ENCODE results near the gene CPPED1. TPM values are rescaled to one million over a fixed set of nuclear protein-coding genes. Genes with fewer than 3 reads are reported as not detected.

Gene CPPED1
- total RNA-seq, 1 donor = 13.8 TPM

DNA sequence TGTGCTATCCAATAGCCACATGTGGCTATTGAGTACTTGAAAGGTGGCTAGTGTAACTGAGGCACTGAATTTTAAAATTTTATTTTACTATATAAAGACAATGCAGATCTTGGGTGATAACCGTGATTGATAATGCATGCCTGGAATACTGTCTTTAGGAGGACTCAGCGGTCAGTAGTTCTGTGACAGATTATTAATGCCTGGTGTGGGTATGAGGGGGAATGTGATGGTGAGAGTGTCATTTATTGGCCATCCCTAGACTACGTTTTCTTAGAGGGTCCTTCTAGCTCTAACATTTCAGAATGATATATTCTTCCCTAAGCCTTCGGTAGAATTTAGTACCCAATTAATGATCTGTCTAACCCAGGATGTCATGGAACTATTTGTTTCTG is 157.6 kb downstream of the CPPED1 start:
- no peak overlapping the region for H3K4me3 ChIP-seq (ENCODE audit: low read depth, low read length)
- TF ChIP-seq, protein P1, sequence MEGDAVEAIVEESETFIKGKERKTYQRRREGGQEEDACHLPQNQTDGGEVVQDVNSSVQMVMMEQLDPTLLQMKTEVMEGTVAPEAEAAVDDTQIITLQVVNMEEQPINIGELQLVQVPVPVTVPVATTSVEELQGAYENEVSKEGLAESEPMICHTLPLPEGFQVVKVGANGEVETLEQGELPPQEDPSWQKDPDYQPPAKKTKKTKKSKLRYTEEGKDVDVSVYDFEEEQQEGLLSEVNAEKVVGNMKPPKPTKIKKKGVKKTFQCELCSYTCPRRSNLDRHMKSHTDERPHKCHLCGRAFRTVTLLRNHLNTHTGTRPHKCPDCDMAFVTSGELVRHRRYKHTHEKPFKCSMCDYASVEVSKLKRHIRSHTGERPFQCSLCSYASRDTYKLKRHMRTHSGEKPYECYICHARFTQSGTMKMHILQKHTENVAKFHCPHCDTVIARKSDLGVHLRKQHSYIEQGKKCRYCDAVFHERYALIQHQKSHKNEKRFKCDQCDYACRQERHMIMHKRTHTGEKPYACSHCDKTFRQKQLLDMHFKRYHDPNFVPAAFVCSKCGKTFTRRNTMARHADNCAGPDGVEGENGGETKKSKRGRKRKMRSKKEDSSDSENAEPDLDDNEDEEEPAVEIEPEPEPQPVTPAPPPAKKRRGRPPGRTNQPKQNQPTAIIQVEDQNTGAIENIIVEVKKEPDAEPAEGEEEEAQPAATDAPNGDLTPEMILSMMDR (IDR thresholded peaks at IDR 0.05; ENCODE audit: insufficient read depth, low read depth, low read length) = no peak
- no peak for DNase-seq (ENCODE audit: low read depth)

DNA sequence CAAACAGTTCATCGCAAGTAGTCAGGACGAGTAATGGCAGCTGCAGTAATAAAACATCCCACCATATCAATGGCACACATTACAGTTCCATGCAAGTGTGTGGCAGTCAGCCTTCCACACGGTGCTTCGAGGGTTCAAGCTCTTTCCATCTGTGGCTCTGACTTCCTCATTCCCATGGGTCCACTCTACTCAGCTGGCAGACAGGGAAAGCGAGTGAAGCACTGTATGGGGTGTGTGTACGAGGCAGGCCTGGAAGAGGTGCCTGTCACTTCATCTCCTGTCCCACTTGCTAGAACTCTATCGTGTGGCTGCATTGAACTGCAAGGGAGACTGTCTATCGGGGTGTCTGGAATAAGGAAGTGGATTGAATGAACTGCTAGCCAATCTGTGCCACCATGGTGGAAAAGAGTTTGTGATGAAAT is 160.6 kb downstream of the CPPED1 start:
- H3K4me3 ChIP-seq (ENCODE audit: low read depth, low read length) = no peak overlapping the region
- TF ChIP-seq, protein P1 (IDR thresholded peaks at IDR 0.05; ENCODE audit: insufficient read depth, low read depth, low read length) = no peak
- DNase-seq (ENCODE audit: low read depth) = no peak

DNA sequence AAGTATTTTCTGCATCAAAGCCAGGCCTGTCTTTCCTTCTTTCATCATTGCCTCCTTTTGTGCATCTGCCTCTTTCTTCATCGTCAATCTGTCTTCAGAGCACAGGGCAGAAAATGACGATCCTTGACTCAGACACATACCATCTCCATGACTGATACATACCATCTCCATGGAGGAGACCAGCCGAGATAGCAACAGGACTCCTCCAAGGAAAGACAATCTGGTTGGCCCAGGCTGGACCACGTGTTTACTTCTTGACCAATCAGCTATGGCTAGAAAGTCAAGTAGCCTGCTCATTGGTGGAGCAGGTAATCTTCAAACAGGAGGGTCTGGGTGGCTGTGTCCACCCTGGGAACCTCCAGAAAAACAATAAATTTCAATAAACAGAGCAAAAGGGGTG is 164.6 kb downstream of the CPPED1 start:
- H3K4me3 ChIP-seq (ENCODE audit: low read depth, low read length) = no peak overlapping the region
- DNase-seq (ENCODE audit: low read depth) = peak; percentile 35

DNA sequence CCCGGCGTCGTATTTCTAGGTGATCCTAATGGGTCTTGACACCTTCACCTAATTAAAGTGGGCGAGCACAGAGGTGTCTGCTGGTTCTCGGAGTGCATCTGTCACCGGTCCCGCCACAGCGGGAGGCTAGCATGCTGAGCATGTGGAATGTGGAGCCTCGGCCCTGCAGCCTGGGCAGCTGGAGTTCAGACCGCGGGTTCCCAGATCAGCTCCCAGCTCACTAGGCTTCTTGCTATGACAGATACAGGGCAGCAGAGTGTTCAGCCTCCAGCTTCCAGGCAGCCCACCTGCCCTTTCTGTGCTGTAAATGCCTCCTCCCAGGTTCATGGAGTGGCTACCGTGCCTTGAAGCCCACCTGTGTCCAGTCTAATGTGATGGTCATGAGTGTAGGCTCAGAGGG is 166.7 kb downstream of the CPPED1 start:
- no peak for DNase-seq (ENCODE audit: low read depth)
- TF ChIP-seq, protein P1 (IDR thresholded peaks at IDR 0.05; ENCODE audit: insufficient read depth, low read depth, low read length) = no peak
- no peak overlapping the region for H3K4me3 ChIP-seq (ENCODE audit: low read depth, low read length)

More for the DNA sequence above, 164.6 kb downstream of the CPPED1 start:
- TF ChIP-seq, protein P1 (IDR thresholded peaks at IDR 0.05; ENCODE audit: insufficient read depth, low read depth, low read length) = no peak

DNA sequence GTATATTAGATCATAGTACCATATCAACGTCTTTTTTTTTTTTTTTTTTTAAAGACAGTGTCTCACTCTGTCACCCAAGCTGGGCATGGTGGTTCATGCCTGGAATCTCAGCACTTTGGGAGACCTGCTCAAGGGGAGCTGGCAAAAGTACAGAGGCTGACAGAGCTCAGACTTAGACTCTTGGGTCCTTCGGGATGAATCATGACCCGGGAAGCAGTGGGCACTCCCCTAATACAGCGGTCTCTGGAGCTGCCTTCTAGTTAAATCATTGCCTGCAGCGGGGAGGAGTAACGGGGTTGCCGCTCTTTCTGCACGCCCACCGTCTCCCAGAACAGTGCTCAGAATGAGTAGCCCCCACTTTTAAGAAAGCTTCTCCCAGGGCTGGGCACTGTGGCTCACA is 174.4 kb downstream of the CPPED1 start:
- DNase-seq (ENCODE audit: low read depth) = no peak
- no peak overlapping the region for H3K4me3 ChIP-seq (ENCODE audit: low read depth, low read length)
- TF ChIP-seq, protein P1 (IDR thresholded peaks at IDR 0.05; ENCODE audit: insufficient read depth, low read depth, low read length) = no peak

DNA sequence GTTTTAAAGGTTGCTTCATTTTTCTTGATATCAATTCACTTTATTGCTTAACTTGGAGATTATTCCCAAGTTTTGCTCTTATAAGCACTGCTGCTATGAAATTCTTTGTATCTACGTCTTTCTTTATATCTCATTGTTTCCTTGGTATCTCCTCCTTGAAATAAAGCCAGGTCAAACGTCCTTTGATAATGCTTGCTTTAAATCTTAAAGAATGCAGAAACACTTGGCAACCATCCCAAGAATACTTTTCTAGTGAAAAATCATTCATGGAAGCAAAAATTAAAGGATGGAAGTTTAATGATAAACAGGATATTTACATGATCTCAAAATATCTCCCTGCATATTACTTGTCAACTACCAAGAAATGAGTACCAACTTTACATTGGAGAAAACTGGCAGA is 175.2 kb downstream of the CPPED1 start:
- no peak for DNase-seq (ENCODE audit: low read depth)
- TF ChIP-seq, protein P1 (IDR thresholded peaks at IDR 0.05; ENCODE audit: insufficient read depth, low read depth, low read length) = no peak
- H3K4me3 ChIP-seq (ENCODE audit: low read depth, low read length) = no peak overlapping the region

DNA sequence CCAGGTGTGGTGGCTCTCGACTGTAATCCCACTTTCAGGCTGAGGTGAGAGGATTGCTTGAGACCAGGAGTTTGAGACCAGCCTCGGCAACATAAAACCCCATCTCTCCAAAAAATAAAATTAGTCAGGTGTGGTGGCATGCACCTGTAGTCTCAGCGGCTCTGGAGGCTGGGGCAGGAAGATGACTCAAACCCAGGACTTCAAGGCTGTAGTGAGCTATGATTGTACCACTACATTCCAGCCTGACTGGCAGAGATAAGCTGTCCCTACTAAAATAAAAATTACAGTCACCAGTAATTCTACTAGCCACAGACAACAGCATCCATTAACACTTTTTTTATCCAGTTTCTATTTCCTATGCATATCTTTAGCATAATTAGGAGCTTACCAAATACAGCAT is 176.3 kb downstream of the CPPED1 start:
- no peak for DNase-seq (ENCODE audit: low read depth)
- H3K4me3 ChIP-seq (ENCODE audit: low read depth, low read length) = no peak overlapping the region
- TF ChIP-seq, protein P1 (IDR thresholded peaks at IDR 0.05; ENCODE audit: insufficient read depth, low read depth, low read length) = no peak

Data from fibroblast of villous mesenchyme (primary cell).